LoVo (cell line): ENCODE data around the gene SDCCAG8.

Source experiments
- DNase-seq: peaks from one replicate; pipeline ENCODE4 v3.0.0-alpha.2; 2016; ENCODE audit warnings: low spot score

Gene SDCCAG8

DNA sequence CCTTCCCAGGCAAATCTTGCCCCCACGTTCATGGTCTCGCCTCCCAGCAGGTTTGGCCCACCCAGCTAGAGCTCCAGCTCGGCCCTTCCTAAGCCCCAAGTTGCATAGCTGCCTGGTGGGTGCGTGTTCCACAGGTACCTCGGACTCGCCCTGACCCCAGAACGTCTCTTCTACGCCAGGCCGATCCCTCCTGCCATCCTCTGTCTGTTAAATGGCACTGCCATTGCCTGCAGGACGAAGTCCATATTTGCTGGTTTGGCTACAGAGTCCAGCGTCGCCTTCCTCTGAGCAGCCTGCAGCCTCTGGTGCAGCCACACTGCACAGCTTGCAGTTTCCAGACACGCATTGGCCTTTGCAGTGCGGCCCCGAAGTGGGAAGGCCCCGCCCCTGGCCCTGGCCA is 228.1 kb downstream of the SDCCAG8 start:
- DNase-seq = no peak

DNA sequence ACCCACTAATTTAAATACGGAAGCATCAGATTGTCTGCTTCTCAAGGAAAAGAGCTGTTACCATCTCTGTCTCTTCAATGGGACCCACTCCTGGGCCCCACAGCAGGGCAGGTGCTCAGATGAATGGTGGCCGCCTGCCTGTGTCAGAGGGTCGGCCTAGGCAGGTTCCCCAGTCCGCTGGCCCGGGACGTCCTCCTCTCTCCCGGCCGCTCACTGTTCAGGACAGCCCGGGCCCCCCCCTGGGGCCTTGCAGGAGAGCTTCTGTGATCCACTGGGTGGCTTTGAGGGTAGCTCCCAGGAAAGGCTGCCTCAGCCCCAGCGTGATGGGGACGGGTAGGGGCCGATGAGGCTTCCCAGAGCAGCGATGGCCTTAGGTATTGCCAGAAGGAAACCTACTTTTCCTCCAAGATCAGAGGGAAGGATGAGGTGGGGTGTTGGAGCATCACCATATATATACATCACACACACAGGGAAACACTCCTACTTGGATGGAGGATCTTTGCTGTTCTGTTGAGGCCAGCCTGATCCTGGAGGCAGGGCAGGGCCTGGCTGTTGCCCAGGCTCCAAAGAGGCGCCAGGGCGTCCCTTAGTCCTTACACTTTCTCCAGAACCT is 231.3 kb downstream of the SDCCAG8 start:
- DNase-seq = no peak

DNA sequence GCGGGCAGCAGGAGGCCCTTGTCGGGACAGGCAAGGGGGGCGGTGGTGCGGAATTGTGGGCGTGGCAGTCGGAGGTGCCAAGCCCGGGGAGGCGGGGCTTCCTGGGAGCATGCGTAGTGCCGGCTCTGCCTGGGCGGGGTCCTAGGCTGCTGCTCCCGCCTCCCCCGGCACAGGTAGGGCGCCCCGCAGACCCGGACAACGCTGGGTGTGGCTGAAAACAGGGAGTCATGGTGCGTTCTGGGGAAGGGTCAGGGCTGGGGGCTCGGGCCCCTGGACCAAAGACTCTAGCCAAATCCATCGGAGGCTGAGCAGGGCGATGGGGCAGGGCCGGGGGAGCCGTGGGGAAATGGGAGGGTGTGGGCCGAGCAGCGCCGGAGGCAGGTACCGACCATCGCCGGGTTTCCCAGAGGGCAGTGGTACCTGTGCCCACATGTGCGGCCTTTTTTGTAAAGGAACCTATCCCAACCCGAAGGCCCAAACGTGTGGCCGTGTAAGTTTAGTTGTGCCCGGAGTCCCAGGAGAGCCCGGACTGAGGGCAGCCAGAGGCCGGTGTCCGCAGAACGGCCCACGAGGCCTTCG is 231.9 kb downstream of the SDCCAG8 start:
- DNase-seq = no peak

DNA sequence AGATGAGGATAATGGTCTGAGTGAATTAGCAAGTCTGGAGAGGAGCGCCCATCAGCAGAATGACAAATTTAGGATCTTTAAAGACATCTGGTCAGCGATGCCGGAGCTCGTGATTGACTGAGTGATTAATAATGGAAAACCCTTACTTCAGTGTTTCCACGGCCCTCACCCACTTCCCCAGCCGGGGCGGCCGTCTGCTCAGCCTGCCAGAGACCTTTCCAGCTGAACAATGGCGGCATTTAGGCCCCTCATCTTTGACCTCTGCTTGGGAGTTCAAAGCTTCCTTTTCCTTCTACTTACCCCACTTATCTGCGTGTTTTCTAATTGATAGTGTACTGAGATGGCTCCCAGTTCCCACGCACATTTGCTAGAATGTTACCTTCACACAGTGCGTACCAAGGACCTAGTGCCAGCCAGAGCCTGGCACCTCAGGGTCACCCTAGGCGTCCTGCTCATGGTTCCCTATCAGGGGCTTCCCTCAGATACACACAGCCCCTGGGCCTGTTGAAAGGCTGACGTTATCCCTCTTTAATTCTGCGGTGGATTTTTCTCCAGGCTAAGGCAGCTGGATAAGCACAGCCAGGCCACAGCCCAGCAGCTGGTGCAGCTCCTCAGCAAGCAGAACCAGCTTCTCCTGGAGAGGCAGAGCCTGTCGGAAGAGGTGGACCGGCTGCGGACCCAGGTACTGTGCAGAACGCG is 232.8 kb downstream of the SDCCAG8 start:
- DNase-seq = no peak

DNA sequence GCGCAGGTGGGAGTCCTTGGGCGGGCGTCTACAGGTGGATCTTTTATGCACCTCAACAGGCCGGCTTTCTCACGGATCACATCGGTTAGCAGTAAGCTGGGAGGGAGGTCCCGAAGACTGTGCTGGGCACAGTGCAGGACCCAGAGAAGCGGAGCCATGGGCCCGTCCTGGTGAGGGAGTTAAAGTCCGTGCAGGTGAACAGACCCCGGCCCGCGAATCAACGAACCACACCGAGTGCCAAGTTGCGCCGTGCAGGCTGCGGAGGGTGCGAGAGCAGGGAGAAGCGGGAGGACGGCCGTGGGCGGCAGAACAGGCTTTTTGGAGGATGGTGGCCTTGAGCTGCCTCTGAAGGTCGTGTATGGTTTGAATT is 233.3 kb downstream of the SDCCAG8 start:
- no peak for DNase-seq

DNA sequence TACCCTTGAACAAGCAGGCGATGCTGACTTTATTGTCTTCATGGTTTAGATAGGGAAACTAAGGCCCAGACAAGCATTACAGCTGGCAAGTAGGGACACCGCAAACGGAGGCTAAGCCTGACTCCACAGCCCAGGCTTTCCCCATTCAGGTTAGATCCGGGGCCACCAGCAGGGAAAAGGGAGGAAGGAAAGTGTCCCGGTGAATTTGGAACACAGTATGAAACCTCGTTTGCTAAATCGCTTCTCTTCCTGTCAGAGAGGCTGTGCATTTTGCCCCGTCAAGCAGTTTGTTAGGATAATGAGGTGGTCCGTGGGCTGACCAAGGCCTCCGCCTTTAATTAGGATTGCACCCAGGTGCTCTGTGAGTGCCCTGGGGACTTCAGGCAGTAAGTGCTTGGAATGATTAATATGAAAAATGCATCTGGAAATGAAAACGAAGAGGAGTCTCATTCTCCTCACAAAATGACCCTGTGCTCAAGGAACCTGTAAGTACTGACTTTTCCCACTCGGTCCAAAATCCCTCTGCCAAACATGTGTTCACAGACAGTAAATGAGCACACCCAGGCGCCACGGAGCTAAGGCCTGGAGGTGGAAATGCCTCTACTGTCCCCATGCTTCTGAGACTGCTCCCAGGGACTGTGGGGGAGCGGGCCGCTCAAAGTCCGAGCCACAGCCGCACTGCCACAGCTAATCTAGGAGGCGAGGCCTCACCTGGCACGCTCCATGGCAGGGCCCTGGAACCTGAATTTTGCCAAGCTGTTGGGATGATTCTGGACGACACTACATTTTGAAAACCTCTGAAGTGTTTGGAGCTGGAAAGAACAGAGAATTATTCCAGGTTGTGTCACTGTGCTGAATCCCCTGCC is 234.1 kb downstream of the SDCCAG8 start:
- DNase-seq = no peak

DNA sequence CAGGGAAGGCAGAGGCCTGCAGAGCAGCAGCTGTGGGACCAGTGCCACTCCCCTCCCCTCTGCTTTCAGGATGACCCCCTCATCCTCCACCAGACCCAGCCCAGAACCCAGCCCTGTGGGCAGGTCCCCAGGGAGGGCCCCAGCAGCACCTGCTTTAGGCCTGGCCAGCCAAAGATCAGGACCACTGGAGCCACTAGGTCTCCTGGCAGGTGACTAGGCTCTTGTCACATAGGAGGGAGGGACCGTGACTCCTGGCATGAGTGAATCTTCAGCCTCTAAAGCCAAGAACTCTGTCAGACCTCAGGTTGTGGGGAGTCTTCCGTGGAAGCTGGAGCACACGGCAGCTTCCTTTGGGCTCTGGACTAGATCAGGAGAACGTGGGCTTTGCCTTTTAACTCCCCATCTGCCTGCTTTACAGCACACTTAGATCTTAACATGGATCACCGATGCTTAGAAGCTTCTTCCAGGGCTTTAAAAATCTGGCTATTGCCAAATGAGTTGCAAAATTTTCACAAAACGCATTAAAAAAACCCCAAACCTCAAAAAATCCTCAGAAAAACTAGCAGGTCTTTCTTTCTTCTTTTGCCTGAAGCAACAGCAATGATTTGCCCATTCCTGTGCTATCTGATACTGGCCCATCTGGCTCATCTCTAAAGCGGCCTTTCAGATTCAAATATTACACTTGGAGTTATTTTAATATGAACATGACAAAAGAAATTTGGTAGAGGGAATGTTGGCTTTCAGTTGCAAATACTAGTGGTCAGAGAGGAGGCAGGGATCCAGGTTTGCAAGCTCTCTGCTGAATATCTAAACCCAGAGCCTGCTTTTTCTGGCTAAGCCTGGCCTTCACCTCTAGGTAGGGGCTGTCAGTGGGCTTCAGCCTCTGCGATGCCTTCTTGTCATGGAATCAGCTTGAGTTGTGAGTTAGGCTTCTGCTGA is 235.2 kb downstream of the SDCCAG8 start:
- no peak for DNase-seq

DNA sequence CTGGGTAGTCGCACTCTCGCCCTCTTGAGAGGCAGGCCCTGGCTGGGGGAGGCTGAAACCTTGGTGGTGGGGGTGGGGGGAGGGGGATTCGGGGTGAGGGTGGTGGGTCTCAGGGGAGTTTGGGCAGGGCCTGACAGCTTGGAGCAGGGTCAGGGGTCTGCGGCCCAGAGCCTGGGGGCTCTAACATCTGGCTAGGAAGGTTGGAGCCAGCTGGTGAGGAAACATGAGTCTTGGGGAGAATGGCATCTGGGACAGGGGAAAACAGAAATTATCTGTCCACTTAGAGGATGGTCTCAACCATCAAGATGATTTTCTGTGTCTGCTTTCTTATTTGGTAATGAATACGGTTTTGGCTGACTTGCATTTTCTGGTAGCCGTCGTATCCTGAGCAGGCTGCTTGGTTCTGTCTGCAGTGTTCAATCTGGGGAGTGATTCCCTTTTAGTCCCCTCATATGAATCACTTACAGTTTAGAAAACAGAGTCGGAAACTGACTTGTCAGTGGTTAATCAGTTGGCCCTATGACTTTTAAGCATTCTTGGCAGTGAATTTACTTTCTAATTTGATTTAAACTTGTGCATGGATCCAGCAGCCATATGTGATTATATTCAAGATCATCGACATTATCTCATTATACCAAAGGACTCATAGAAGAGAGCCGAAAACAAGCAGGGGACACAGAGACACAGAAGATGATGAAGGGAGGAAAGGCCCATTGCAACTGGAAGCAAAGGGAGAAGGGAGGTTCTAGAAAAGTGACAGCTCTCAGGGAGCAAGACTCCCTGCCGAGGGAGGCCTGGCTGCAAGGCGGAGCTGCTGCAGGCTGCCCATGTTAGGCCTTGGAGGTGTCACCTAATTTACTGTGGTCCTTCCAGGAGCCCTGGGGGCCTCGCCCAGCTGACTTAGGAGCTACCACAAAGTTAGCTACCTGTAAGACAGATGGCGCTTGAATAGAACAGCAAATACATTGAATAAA is 237.6 kb downstream of the SDCCAG8 start:
- no peak for DNase-seq

DNA sequence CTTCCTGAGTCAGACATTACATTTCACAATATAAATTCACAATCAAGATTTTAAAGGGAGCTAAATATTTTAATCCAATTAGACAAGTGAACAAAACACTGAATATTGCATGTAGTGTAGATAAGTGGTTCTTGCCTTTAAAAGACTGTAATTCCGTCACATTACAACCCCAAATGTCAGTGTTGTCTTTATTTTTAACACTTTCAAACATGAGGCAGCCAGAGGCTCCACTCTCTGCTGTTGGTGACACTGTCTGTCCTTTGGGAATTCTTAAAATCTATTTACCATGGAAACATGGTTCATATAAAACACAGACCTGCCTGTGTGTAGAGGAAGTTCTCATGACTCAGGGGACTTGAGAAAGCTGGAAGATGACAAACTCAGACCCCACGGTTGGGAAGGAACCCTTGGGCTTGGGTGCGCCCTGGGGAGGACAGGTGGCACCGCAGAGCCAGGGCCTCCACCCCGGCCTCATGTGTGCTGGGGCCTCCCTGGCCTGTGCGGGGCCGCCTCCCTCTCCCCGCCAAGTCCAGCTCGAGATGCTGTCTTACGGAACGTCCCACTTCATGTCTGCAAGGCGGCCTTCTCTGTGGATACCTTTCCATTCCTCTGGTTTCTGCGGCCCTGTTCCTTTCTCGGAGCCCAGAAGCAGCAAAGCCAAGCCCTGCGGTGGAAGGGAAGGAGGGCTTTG is 239.0 kb downstream of the SDCCAG8 start:
- no peak for DNase-seq

DNA sequence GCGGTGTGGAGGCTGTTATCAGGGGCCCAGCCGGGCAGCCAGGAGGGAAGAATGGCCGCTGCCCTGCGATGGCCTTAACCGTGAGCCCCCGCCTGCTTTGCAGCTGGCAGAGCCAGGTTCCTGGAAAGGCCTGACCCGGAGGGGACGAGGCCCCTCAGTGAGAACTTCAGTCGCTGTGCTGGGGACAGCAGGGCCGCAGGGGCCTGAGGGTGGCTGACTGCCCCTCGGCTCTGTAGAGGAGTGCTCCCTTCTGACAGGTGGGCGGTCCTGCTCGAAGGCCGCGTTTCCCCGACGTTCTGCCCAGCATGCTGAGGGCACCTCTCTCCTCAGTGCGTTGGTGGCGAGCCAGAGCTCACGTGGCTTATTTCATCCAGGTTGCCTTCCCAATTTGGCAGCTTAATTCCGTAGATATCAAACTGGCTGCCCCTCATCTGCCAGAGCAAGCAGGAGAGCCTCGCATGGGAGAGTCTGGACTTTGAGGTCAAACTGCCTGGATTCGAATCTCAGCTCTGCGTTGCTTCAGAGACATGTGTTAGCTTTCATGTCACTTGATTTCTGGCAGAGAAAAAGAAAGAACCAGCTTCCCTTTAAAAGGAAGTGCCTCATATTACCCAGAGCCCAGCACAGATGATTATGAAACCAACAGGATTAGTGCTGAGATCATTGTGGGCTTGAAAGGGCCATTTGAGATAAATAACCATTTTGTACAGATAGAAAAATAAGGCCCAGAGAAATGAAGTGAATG is 239.8 kb downstream of the SDCCAG8 start:
- no peak for DNase-seq

DNA sequence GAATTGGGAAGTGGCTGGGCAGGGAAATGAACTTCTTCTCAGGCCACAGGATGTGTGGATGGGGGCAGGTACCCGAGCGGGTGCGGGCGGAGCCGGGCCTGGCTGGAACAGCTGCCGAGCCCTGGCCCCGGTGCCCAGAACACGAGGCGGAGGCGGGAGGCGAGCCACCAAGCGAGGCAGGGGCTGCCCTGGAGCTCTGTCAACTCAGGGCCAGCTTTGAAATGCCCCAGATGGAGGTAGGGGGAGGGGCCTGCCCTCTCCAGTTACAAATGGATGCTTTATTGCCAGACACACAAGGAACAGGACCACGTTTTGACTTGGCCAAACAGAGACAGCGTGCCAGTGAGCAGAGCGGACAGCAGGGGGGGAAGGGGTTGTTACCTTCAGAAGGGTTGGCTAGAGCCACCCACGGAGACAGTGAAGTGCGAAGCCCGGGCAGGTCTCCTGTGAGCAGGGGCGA is 240.4 kb downstream of the SDCCAG8 start:
- DNase-seq = no peak

DNA sequence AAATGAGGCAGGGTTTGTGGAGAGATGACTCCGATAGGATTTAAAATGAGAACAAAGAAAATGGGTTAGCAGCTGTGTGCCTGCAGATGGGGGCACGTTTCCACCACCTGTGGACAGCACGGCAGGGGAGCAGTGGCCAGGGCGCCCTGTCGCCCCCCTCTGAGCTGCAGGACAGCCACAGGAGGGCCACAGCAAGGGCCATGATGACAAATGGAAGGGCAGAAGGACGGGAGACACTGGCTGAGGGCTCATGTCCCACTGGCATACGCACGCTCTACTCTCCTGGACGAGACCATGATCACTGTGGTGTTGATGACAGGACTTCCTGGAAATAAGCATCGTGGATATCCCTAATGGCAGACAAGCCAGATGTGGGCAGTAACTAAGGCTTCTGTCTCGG is 241.0 kb downstream of the SDCCAG8 start:
- no peak for DNase-seq

DNA sequence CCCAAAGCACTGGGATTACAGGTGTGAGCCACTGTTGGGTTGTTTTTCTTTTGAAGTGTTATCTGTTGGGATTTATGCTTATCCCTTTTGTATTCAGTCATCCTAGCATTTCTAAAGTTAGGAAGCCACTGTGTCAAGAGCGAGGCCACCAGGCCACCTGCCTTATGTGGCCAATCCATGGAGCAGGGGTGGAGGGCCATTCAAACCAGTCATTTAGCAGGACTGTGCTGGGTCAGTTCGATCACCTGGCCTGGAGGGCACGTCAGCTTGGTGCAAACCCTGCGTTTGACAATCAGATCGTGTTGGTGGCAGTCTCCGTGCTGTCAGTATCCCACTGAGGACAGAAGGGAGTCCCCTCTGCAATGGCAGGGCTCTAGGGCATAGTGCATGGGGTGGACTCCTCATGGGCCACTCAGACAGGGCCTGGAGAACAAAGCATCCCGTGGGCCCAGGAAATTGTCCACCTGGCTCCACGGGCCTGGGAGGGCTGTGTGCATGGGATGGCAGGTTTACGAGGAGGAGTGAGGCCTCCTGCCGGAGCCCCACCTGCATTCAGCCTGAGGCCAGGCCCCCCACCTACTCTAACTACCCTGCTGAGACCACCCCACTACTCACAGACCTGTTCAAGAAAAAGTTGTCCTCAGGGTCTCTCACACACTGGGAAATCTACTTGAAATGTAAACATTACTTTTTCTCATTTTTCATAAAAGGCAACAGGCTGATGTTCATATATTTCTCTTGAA is 242.3 kb downstream of the SDCCAG8 start:
- no peak for DNase-seq

DNA sequence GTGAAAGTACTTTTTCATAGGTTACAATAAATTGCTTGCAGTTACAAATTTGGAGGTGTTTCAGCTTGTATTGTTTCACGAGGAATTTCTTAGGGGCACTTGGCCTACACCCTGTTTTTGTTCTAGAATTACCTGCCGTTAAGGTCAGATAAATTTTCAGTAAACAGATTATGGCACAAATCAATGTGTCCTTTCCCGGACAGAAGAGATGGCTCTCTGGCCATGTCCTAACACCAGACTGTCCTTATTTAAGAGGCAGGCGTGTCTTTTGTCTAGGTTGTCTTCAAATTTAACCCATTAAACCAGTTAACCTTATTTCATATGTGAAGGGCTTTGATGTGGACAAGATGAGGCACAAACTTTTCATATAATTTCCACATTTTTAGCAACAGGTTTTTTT is 243.4 kb downstream of the SDCCAG8 start:
- no peak for DNase-seq

DNA sequence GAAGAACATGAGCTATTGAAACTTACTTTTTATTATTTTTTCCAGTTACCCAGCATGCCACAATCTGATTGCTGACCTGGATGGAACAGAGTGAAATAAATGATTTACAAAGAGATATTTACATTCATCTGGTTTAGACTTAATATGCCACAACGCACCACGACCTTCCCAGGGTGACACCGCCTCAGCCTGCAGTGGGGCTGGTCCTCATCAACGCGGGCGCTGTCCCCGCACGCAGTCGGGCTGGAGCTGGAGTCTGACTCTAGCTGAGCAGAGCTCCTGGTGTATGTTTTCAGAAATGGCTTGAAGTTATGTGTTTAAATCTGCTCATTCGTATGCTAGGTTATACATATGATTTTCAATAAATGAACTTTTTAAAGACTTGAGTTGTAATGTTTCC is 243.9 kb downstream of the SDCCAG8 start:
- DNase-seq = no peak

DNA sequence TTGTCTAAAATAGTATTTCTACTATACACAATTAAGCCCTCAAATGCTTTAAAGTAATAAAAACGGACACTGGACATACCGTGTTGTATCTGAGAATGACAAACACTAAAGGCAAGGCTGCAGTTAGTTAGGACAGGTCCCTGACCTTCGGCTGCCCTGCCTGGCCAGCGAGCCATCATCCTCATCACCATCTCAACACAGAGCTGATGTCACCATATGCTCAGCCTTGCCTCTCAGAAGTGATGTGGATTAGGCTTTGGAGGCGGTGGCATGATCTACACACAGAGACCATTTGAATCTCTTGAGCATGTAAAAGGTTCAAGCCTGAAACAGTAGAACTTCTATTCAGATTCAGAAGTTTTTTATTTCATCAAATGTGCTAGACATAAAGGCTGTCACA is 244.7 kb downstream of the SDCCAG8 start:
- DNase-seq = no peak

DNA sequence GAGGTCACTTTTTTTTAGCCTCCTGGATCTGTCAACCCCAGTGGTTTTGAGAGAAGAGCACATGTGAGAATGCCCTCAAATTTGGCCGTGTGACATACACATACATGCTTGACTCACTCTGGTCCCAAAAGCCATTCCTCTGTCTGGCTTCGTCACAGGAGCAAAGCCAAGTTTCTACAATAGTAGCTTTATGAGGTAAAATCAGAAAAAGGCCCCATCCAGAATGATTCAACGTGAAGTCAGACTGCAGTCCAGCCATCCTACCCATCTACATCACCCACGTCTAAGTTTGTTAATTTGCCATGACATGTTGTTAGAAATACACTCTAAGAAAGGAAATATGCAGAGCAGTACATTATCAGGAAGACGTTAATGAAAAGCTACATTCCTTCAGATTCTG is 245.2 kb downstream of the SDCCAG8 start:
- DNase-seq = no peak

DNA sequence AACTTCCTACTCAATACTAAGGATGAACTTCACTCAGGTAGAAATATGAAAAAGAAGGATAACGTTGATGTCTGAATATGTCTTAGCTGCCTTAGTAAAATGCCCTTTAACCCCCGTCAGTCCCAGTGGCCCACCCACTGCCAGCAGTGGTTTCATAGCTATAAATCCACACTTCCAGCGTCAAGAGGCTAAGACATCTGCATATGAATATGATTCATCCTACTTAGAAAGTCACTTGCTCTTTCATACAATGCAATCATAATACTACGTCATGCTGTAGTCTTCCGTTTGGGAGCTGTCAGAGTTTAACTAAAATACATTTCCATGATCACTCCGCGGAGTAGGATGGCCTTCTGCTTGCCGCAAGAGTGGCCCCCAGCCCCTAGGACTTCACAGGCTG is 247.3 kb downstream of the SDCCAG8 start:
- no peak for DNase-seq
